Ascending aorta (tissue), 2 donors: ENCODE results near the gene SNX33. TPM values are rescaled to one million over a fixed set of nuclear protein-coding genes. Genes with fewer than 3 reads are reported as not detected.

Experiments used
- DNase-seq, 2 donors: peaks; one replicate each; pipeline ENCODE4 v3.0.0-alpha.2; 2019; ENCODE audit warnings: low spot score in 2 of 2
- H3K27ac ChIP-seq, 2 donors: fragments of 200-600 bp; sonication (generic); one replicate each; pipeline ENCODE4 v1.5.1; 2016 to 2017; ENCODE audit warnings: mild to moderate bottlenecking in 1 of 2
- H3K27me3 ChIP-seq: fragments of 200-600 bp; sonication (generic); one replicate; pipeline ENCODE4 v1.5.1; 2017
- H3K36me3 ChIP-seq, 2 donors: fragments of 200-600 bp; sonication (generic); one replicate each; pipeline ENCODE4 v1.5.1; 2016
- H3K4me1 ChIP-seq, 2 donors: fragments of 200-600 bp; sonication (generic); one replicate each; pipeline ENCODE4 v1.5.1; 2016 to 2017; ENCODE audit warnings: mild to moderate bottlenecking in 1 of 2
- H3K4me3 ChIP-seq, 2 donors: fragments of 200-600 bp; sonication (generic); one replicate each; pipeline ENCODE4 v1.5.1; 2016 to 2017; ENCODE audit warnings: mild to moderate bottlenecking in 1 of 2
- H3K9me3 ChIP-seq, 2 donors: fragments of 200-600 bp; sonication (generic); one replicate each; pipeline ENCODE4 v1.5.1; 2016
- intact Hi-C: fragments of 100-400 bp; cut with DNase I; formaldehyde crosslinking; loops from one replicate; pipeline ENCODE4 v1.15.1; 2023
- total RNA-seq: library from RNA; depleted of rRNA; stranded (reverse); fragments of >200 nt; gene quantifications from one replicate; pipeline ENCODE4 v1.1.0, GENCODE V29; 2016
- TF ChIP-seq, protein P1 (sequence below), 3 experiments: fragments of 200-600 bp in 2 of 3; fragments of 450-650 bp in 1 of 3; sonication (generic) in 2 of 3; IDR thresholded peaks; one replicate each; pipeline ENCODE4 v1.5.1; 2016 to 2019; ENCODE audit warnings: antibody characterized with exemption in 3 of 3, mild to moderate bottlenecking in 1 of 3, moderate library complexity in 1 of 3

Gene SNX33
- total RNA-seq, 1 donor from 2014 or later = 53.5 TPM

DNA sequence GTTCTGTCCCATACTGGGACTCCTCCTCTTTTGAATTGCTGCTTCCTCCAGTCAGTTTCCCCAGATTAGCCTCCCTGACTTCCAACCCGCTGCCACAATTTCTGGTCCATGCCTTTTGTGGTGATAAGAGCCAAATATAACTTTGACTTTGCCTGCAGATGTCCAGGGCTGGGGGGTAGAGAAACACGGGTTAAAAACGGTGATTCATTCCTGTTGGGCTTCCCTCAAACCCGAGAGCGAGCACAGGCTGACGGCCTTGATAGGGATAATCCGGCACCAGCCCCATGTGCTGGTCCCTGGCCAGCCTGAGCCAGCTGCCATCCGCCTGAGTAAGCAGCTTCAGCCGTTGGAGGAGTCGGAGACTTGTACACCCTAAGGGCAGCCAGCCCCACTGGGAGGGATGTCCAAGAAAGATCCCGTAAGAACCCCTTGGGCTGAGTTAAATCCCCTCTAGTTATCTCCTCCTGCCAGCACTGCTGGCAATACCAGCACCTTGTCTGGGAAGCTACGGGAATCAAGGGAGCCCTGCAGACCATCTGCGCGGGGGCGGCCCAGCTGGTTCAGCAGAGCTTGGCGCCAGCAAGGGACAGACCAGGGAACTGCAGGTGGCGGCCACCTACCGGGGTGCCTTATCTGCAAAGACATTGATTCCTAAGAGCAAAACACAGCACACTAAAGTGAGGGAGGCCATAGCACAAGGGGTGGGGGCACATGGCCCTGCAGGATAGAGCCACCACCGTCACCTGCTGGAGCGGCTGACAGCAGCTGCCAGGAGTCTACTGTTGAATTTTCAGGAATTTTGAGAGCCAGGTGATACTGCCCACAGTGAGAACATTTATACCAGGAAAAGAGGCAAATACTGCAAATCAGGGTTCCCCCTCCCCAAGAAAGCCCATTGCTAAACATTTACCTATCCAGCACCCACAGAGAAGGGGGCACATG, 46.8 kb downstream of the SNX33 start:
- peak overlapping the region; percentile 94 to 97 for H3K27ac ChIP-seq
- intact Hi-C loops = loop anchor here (2.0 to 5.0 kb wide), 2 partner anchors 28 to 237 kb away; no protein-coding TSS in a partner anchor
- TF ChIP-seq, protein P1, sequence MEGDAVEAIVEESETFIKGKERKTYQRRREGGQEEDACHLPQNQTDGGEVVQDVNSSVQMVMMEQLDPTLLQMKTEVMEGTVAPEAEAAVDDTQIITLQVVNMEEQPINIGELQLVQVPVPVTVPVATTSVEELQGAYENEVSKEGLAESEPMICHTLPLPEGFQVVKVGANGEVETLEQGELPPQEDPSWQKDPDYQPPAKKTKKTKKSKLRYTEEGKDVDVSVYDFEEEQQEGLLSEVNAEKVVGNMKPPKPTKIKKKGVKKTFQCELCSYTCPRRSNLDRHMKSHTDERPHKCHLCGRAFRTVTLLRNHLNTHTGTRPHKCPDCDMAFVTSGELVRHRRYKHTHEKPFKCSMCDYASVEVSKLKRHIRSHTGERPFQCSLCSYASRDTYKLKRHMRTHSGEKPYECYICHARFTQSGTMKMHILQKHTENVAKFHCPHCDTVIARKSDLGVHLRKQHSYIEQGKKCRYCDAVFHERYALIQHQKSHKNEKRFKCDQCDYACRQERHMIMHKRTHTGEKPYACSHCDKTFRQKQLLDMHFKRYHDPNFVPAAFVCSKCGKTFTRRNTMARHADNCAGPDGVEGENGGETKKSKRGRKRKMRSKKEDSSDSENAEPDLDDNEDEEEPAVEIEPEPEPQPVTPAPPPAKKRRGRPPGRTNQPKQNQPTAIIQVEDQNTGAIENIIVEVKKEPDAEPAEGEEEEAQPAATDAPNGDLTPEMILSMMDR (IDR thresholded peaks at IDR 0.05) = peak; percentile 50 to 71 (median 62)
- peaks cover 45 to 61% of the 10 kb centered on the region in 2 donors for H3K4me1 ChIP-seq
- H3K4me3 ChIP-seq = peak overlapping the region in 1 of 2 donors; percentile 1
- H3K36me3 ChIP-seq = peaks cover 30 to 38% of the 10 kb centered on the region in 2 donors
- peak; percentile 69 to 95 for DNase-seq
- no peaks in the 10 kb centered on the region for H3K27me3 ChIP-seq
- H3K9me3 ChIP-seq = no peaks in the 10 kb centered on the region

GRCh38 chr15:75695220-75695619, 47.5 kb downstream of the SNX33 start:
- H3K4me1 ChIP-seq = peaks cover 49 to 68% of the 10 kb centered on the region in 2 donors
- H3K4me3 ChIP-seq = no peak overlapping the region
- peak overlapping the region; percentile 94 to 97 for H3K27ac ChIP-seq
- intact Hi-C loops = loop anchor here (2.0 to 5.0 kb wide), 2 partner anchors 28 to 238 kb away; no protein-coding TSS in a partner anchor
- no peaks in the 10 kb centered on the region for H3K27me3 ChIP-seq
- H3K36me3 ChIP-seq = peaks cover 23 to 31% of the 10 kb centered on the region in 2 donors
- TF ChIP-seq, protein P1 (IDR thresholded peaks at IDR 0.05) = no peak
- no peak for DNase-seq
- no peaks in the 10 kb centered on the region for H3K9me3 ChIP-seq

GRCh38 chr15:75695634-75696310, 48.1 kb downstream of the SNX33 start:
- Histone ChIP-seq H3K4me1 (peaks cover 49 to 73% of the 10 kb centered on the region in 2 donors), H3K4me3 (no peak overlapping the region), H3K27ac (peak overlapping the region; percentile 94 to 97), H3K27me3 (no peaks in the 10 kb centered on the region), H3K36me3 (peaks cover 17 to 28% of the 10 kb centered on the region in 2 donors), H3K9me3 (no peaks in the 10 kb centered on the region)
- intact Hi-C loops = loop anchor here (2.0 to 5.0 kb wide), 2 partner anchors 27 to 238 kb away; no protein-coding TSS in a partner anchor
- no peak for DNase-seq
- TF ChIP-seq, protein P1 (IDR thresholded peaks at IDR 0.05) = no peak

DNA sequence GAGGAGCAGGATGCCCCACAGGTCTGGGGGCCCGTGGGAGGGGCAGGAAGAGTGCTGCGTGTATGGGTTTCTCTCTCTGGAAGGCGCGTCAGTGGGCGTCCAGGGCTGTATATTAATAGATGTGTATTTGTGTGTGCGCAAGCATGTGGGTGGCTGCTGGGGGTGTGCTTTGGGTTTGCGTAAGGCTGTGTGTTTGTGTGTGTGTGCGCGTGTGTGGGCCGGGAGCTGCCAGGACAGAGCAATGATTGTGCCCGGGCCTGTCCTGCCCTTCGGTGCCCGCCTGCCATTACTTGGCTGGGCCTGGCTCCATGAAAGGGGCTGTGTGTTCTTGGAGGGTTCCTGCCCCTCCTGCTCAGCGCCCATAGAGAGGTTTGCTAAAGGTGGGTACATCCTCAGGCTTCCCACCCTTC, 48.6 kb downstream of the SNX33 start:
- no peaks in the 10 kb centered on the region for H3K27me3 ChIP-seq
- H3K4me3 ChIP-seq = no peak overlapping the region
- no peaks in the 10 kb centered on the region for H3K9me3 ChIP-seq
- TF ChIP-seq, protein P1 (IDR thresholded peaks at IDR 0.05) = no peak
- H3K4me1 ChIP-seq = peaks cover 55 to 79% of the 10 kb centered on the region in 2 donors
- intact Hi-C loops = loop anchor here (5.0 kb wide), 1 partner anchor 239 kb away; no protein-coding TSS in a partner anchor
- H3K36me3 ChIP-seq = peaks cover 13 to 25% of the 10 kb centered on the region in 2 donors
- peak overlapping the region; percentile 94 to 97 for H3K27ac ChIP-seq
- peak in 1 of 2 donors; percentile 88 for DNase-seq

DNA sequence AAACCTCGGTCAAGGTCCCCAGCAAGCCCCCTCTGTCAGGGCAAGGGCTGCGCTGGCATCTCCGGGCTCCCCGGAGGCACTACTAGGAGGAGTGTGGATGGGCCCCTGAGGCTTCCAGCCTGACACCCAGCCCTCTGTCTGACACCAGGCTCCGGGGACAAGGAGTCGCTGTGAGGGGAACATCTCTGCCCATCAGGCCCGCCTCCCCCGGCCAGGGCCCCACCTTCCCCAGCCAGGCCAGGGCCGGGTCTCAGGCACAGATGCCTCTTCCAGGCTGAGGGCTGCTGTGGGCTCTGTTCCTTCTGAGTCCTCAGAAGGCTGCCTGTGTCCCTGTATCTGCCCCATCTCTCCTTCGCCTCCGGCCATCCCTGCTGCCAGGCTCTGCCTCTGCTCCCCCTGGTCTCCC, 49.1 kb downstream of the SNX33 start:
- intact Hi-C loops = loop anchor here (5.0 kb wide), 1 partner anchor 240 kb away; no protein-coding TSS in a partner anchor

More for the DNA sequence above, 49.1 kb downstream of the SNX33 start:
- H3K4me1 ChIP-seq = peaks cover 60 to 84% of the 10 kb centered on the region in 2 donors
- H3K4me3 ChIP-seq = no peak overlapping the region
- no peaks in the 10 kb centered on the region for H3K27me3 ChIP-seq
- peak overlapping the region; percentile 94 to 97 for H3K27ac ChIP-seq
- H3K9me3 ChIP-seq = no peaks in the 10 kb centered on the region
- DNase-seq = no peak
- H3K36me3 ChIP-seq = peaks cover 7 to 20% of the 10 kb centered on the region in 2 donors
- TF ChIP-seq, protein P1 (IDR thresholded peaks at IDR 0.05) = no peak
